GM12874 (cell line): ENCODE measurements around the gene FBP2.

Experiments
- CTCF ChIP-seq: IDR thresholded peaks from 2 replicates; pipeline ENCODE4 v1.5.1; 2011; ENCODE audit warnings: low read depth, mild to moderate bottlenecking, control low read depth, low read length, moderate library complexity; ENCODE audit not compliant: insufficient read depth

FBP2 gene

GRCh38 chr9:94593459-94594345, at the start of gene FBP2:
TSS of gene FBP2 (minus strand) at chr9:94593824. CDS start at chr9:94593726, 98 bp downstream.
- no peak for TF ChIP-seq CTCF

GRCh38 chr9:94643176-94643575, 49.6 kb upstream of the FBP2 start:
- TF ChIP-seq CTCF, result no peak

- TF ChIP-seq CTCF, result no peak
These were observed 48.9 kb upstream of the FBP2 start for GRCh38 chr9:94642501-94642900.

GRCh38 chr9:94639999-94640376, 46.4 kb upstream of the FBP2 start:
- TF ChIP-seq CTCF, result no peak

- TF ChIP-seq CTCF, result no peak
These were observed 45.7 kb upstream of the FBP2 start, which contains the start of gene FBP1 for GRCh38 chr9:94639061-94639998. TSS of gene FBP1 (minus strand) at chr9:94639518. CDS start at chr9:94639310, 208 bp downstream.

GRCh38 chr9:94638335-94639060, 44.9 kb upstream of the FBP2 start:
- no peak for TF ChIP-seq CTCF
